Parietal lobe (tissue), 1 donor: ENCODE results near the gene KLF6. TPM values are rescaled to one million over a fixed set of nuclear protein-coding genes. Genes with fewer than 3 reads are reported as not detected.

Experiments
- total RNA-seq: library from RNA; depleted of rRNA; stranded (reverse); fragments of >200 nt; gene quantifications from one replicate; pipeline ENCODE4 v1.2.3, GENCODE V29; 2014

KLF6 gene
- total RNA-seq: 73.6 TPM

GRCh38 chr10:3784510-3785250 lies at the start of gene KLF6:
Gene KLF6 (minus strand): TSS chr10:3785209. CDS start chr10:3785014, 195 bp downstream.

